NCI-H187 (cell line): Measurements from ENCODE around the gene SENP8.
"Not testable (repeated sequence)": the region's sequence is repeated elsewhere in the genome, so short reads cannot be mapped to it uniquely, and the experiment has no call there.

Experiments used
- DNase-seq, 2 experiments: peaks; one replicate each; lab custom pipeline; 2025; lab: John Stamatoyannopoulos, UW

Gene SENP8

GRCh38 chr15:72155635-72156616, 37.7 kb downstream of the SENP8 start:
- peak; percentile 55 to 70 for DNase-seq

DNA sequence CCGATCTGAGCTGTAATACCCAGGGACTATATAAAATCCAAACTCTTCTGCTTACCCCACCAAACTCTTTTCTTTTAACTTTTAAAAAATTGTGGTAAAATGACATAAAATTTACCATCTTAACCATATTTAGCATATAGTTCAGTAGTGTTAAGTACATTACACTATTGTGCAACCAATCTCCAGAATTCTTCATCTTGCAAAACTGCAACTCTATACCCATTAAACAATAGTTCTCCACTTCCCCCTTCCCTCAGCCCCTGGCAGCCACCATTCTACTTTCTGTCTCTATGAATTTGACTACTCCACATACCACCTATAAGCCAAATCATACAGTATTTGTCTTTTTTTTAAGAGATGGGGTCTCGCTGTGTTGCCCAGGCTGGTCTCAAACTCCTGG, 38.7 kb downstream of the SENP8 start:
- DNase-seq: no peak

DNA sequence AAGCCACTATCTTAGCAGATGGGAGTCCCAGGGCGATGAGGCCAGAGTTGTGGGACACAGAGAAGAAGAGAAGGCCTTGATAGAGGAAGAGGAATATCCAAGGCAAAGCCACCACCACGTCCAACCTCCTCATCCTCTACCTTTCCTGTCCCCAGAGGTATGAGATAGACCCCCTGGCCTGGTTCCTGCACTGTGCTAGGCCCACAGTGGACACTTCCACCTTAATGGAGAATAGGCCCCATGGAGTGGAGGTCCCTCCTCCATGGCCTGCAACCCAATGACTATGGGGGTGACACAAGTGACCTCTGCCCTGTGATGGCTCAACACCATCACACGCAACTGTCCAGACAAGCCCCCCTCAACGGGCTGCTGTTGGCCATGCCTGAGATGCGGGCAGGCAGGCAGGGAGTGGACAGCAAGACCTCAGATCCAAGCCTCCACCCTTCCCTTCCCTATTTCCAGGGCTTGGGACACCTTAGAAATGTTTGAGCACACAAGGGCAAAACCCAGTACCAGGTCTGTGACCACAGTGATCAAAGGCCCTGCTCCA, 42.6 kb downstream of the SENP8 start:
- DNase-seq: no peak

GRCh38 chr15:72161361-72162132, 43.3 kb downstream of the SENP8 start:
- DNase-seq: no peak

GRCh38 chr15:72162569-72162968, 44.4 kb downstream of the SENP8 start:
- DNase-seq: no peak

- DNase-seq: no peak
Observed at GRCh38 chr15:72163719-72164118, 45.5 kb downstream of the SENP8 start.

GRCh38 chr15:72166716-72167417, 48.7 kb downstream of the SENP8 start:
- DNase-seq: no peak

- DNase-seq: no peak
Observed at GRCh38 chr15:72167445-72167844, 49.2 kb downstream of the SENP8 start.

DNA sequence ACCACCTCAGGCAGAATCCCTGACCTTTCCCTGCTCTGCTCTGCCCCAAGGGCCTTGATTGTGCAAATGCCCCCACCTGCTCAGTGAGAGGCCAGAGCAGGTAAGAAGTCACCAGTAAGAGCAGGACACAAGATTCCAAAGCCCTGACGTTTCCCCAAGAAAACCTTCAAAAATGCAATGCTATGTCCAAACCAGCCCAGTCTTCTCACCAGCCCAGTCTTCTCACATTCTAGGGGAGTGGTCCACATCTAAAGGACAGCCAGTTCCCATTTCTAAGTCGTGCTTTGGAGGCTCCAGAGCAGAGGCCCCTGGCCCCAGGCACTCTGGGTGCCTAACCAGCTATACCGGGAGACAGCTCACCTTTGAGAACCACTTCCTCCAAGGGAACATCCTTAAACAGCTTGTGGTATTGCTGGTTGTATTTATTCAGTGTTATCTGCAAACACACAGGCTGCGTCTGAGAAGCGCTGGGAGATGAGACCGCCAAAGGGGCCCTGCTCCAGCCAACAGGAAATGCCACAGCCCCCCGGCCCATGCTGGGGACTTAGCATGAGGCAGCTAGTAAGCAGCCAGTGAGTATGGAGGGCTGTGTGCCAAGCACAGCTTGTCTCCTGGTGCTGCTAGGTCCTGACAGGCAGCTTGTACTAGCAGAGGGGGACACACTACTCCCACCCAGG, 50.1 kb downstream of the SENP8 start:
- DNase-seq: no peak

DNA sequence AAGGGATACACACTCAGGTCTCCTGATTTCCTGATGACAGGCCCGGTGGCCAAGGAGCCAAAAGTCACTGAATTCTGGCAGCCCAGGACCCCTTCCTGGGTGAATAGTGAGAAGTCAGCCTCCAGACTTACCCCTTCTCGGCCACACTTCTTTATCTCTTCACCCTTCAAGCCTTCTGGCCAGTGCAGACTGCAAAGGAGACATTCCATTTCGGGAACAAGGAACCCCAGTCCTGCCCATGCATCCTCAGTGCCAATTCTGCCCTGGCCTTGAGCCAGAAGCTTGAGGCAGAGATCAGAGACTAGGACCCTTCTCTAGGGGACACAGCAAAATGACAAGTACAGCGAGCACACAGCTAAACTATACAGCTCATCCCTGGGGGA, 50.6 kb downstream of the SENP8 start:
- DNase-seq: no peak

- no peak for DNase-seq
Observed at GRCh38 chr15:72169236-72169920, 51.2 kb downstream of the SENP8 start.

GRCh38 chr15:72169921-72170611, 51.9 kb downstream of the SENP8 start:
- DNase-seq: no peak

DNA sequence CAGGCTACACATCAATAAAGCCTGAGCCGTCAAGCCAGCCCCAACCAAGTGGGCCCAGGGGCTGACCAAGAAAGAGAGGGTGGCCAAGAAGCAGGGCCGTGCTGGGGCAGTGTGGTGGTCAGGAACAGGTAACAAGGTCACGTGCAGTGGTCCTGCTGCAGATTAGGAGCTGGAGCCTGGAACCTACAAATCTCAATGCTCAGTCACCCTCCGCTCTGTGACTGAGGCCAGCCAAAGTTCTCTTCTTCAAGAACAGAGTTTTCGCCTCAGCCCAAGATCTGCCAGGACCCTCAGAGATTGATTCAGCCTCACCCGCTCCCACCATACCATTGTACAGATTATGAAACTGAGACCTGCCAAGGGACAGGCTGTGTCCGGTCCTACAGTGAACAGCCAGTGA, 52.5 kb downstream of the SENP8 start:
- DNase-seq: no peak

- DNase-seq: not testable (repeated sequence)
Observed at GRCh38 chr15:72171978-72172377, 53.8 kb downstream of the SENP8 start.

DNA sequence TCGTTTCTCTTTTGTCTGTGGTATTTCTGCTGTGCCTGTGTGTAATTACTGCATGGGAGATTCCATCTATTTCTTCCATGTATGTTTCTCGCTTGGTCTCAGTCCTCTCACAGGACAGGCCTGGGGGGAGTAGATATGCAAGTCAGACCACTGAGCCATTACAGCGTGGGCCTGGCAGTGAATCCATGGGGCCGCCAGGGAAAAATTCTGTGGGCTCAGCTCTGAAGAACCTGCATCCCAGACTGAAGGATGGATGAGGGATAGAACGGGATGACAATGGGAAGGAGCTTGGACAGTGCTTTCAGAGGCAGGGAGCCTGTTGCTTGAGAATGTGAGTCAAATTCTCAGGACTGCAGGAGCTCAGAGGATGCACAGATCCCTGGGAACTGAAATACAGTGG, 54.6 kb downstream of the SENP8 start:
- DNase-seq: no peak

DNA sequence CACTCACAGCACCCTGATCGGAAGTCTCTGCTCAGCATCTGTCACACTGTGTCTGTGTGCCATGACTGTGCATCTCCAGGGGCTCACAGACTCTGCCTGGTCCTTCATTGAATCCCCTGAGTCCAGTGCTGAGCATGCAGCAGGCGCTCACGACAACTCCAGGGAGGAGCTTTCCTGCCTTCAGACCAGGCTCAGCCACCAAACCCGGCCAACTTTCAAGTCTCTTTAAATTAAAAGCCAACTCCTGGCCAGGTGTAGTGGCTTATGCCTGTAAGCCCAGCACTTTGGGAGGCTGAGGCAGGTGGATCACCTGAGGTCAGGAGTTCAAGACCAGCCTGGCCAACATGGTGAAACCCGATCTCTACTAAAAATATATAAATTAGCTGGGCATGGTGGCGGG, 55.2 kb downstream of the SENP8 start:
- no peak for DNase-seq

DNA sequence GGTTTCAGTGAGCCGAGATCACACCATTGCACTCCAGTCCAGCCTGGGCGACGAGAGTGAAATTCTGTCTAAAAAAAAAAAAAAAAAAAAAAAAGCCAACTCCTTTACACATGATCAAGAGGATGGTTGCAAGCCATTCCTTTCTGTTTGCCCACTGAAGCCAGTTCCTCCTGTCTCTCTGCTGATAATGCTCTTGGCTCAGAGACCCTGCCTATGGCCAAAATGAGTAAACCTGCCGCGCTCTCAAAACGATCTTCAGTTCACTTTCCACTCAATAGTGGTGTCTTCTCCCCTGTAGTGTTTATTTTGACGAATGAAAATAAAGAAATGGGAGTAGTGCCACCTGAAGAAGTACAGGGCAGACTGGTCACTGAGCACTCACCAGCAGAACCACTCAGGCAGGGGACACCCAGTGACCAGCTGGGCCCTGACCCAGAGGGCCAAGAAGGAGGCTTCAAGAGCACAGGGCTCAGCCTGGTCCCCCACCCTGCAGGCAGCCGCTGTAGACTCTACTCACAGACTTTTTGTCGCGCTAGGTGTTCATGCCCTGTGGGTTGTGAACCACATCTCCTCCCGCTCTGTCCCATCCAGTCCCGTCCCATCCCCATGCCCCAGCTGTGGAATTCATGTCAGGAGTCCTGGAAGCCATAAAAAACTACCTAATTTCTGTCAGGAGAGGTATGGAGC, 55.8 kb downstream of the SENP8 start:
- no peak for DNase-seq

GRCh38 chr15:72174551-72175165, 56.5 kb downstream of the SENP8 start:
- DNase-seq: no peak
